K562 (cell line): ENCODE measurements around the gene CDH6. TPM values are rescaled to one million over a fixed set of nuclear protein-coding genes. Genes with fewer than 3 reads are reported as not detected.

ENCODE experiments used
- ATAC-seq: fragments of 200-7000 bp; cut with Tn5 transposase; 3 replicates; pipeline ENCODE4 v1.9.1; 2020; ENCODE audit warnings: moderate library complexity
- BruUV-seq: library from RNA; stranded (reverse); fragments of 400-500 nt; replicated peaks from 2 replicates; lab custom pipeline; 2021; lab: Mats Ljungman, UMichigan
- CTCF ChIA-PET: fragments of 300-600 bp; formaldehyde crosslinking; extraction: SDS; loops from one replicate; lab custom pipeline; 2021; ENCODE audit warnings: low intra/inter-chr PET ratio; lab: Yijun Ruan, JAX
- POLR2A ChIA-PET: fragments of 300-600, 350-650 bp; sonication (Branson Sonifier 250); formaldehyde crosslinking; extraction: SDS; loops from one replicate; lab custom pipeline; 2021; ENCODE audit warnings: antibody characterized with exemption, inconsistent platforms; lab: Yijun Ruan, JAX
- DNase-seq, 4 experiments: peaks; one replicate each; pipeline versions ENCODE4 v3.0.0 to v3.0.0-alpha.2; 2011 to 2018; ENCODE audit warnings: low spot score in 3 of 4, mixed read lengths in 3 of 4; ENCODE audit errors: extremely low read depth in 1 of 4
- FAIRE-seq: peaks from 2 replicates; lab custom pipeline; 2011; peaks lifted over from hg19 to GRCh38; lab: Jason Lieb, UNC
- H2AFZ ChIP-seq: 2 replicates; pipeline ENCODE4 v1.6.0; 2011; ENCODE audit warnings: low read depth, low read length, control low read depth, inconsistent platforms
- H3K27ac ChIP-seq: fragments of 200-600 bp; 3 replicates; pipeline ENCODE4 v1.8.0; 2011; ENCODE audit warnings: low read depth, mild to moderate bottlenecking, control low read depth, inconsistent platforms, low read length, moderate library complexity, mixed read lengths; ENCODE audit errors: extremely low read depth
- H3K27me3 ChIP-seq, 2 experiments: fragments of 300-600 bp in 1 of 2; 2 replicates in 1 of 2; 3 replicates in 1 of 2; pipeline versions ENCODE4 v1.6.0 to v1.8.0; 2011; ENCODE audit warnings: inconsistent platforms in 2 of 2, low read length in 2 of 2, mild to moderate bottlenecking in 1 of 2, mixed read lengths in 1 of 2, moderate library complexity in 1 of 2; ENCODE audit not compliant: control insufficient read depth in 2 of 2, insufficient read depth in 2 of 2
- H3K36me3 ChIP-seq: fragments of 300-600 bp; 3 replicates; pipeline ENCODE4 v1.8.0; 2011; ENCODE audit warnings: mild to moderate bottlenecking, low read length, inconsistent platforms; ENCODE audit not compliant: control insufficient read depth, insufficient read depth
- H3K4me1 ChIP-seq, 2 experiments: fragments of 200-600 bp in 1 of 2; replicated peaks in 1 of 2; 2 replicates in 1 of 2; 3 replicates in 1 of 2; pipeline versions ENCODE4 v1.5.1 to v1.8.0; 2011; ENCODE audit warnings: inconsistent platforms in 2 of 2, low read length in 2 of 2, mild to moderate bottlenecking in 1 of 2, mixed read lengths in 1 of 2, moderate library complexity in 1 of 2; ENCODE audit not compliant: control insufficient read depth in 2 of 2, insufficient read depth in 2 of 2
- H3K4me2 ChIP-seq: 2 replicates; pipeline ENCODE4 v1.6.1; 2011; ENCODE audit warnings: low read length, control low read depth, inconsistent platforms, mixed read lengths; ENCODE audit not compliant: insufficient read depth
- H3K4me3 ChIP-seq: fragments of 200-600 bp; sonication (generic), shearing (Covaris generic); 2 replicates; pipeline ENCODE4 v1.5.1; 2016; ENCODE audit warnings: control low read depth, inconsistent platforms
- H3K79me2 ChIP-seq: fragments of 200-600 bp; 3 replicates; pipeline ENCODE4 v1.8.0; 2011; ENCODE audit warnings: low read length, inconsistent platforms; ENCODE audit not compliant: control insufficient read depth, insufficient read depth
- H3K9ac ChIP-seq, 2 experiments: 2 replicates each; pipeline versions ENCODE4 v1.6.0 to v1.6.1; 2011; ENCODE audit warnings: low read depth in 2 of 2, low read length in 2 of 2, control low read depth in 1 of 2, inconsistent platforms in 1 of 2, mild to moderate bottlenecking in 1 of 2, mixed read lengths in 1 of 2; ENCODE audit not compliant: insufficient read depth in 1 of 2
- H3K9me1 ChIP-seq: one replicate; pipeline ENCODE4 v1.6.0; 2011; ENCODE audit warnings: inconsistent platforms, mild to moderate bottlenecking, low read length, moderate library complexity; ENCODE audit not compliant: control insufficient read depth, insufficient read depth
- H3K9me3 ChIP-seq: replicated peaks from 2 replicates; pipeline ENCODE4 v1.5.1; 2011; ENCODE audit warnings: low read depth, low read length, inconsistent platforms; ENCODE audit not compliant: control insufficient read depth, insufficient read depth
- H4K20me1 ChIP-seq: replicated peaks from 2 replicates; pipeline ENCODE4 v1.6.1; 2011; ENCODE audit warnings: low read length, inconsistent platforms, mixed read lengths; ENCODE audit not compliant: control insufficient read depth, insufficient read depth
- AFF1 ChIP-seq, 2 experiments: fragments of 450-650 bp; IDR thresholded peaks; 2 replicates each; pipeline ENCODE4 v1.6.1; 2018; ENCODE audit warnings: mild to moderate bottlenecking in 2 of 2, low read depth in 1 of 2; ENCODE audit not compliant: partially characterized antibody in 2 of 2
- C11orf30 ChIP-seq: fragments of 450-650 bp; IDR thresholded peaks from 2 replicates; pipeline ENCODE4 v1.6.1; 2016; ENCODE audit warnings: low read depth, mild to moderate bottlenecking
- CBX2 ChIP-seq: fragments of 200-600 bp; sonication (generic); IDR thresholded peaks from one replicate; pipeline ENCODE4 v1.6.1; 2012; ENCODE audit warnings: mild to moderate bottlenecking, low read length, inconsistent platforms; ENCODE audit not compliant: insufficient read depth, poor library complexity, severe bottlenecking
- CEBPB ChIP-seq: fragments of 450-650 bp; IDR thresholded peaks from 2 replicates; pipeline ENCODE4 v1.6.1; 2016; ENCODE audit warnings: missing genetic modification characterization, missing compliant biosample characterization
- EHMT2 ChIP-seq: fragments of 450-650 bp; IDR thresholded peaks from 2 replicates; pipeline ENCODE4 v1.6.1; 2018; ENCODE audit warnings: antibody characterized with exemption
- HCFC1 ChIP-seq: IDR thresholded peaks from 2 replicates; pipeline ENCODE4 v1.6.1; 2012; ENCODE audit warnings: low read depth, low read length, improper control_type of control experiment
- HMG20B ChIP-seq: fragments of 250-450 bp; sonication (Bioruptor Pico); IDR thresholded peaks from 2 replicates; pipeline ENCODE4 v1.5.0; 2021; ENCODE audit warnings: mild to moderate bottlenecking
- HNRNPUL1 ChIP-seq: fragments of 200-400 bp; formaldehyde crosslinking; IDR thresholded peaks from 2 replicates; pipeline ENCODE4 v1.6.1; 2017; ENCODE audit warnings: low read length
- KDM2B ChIP-seq: fragments of 250-450 bp; sonication (Bioruptor Pico); IDR thresholded peaks from 2 replicates; pipeline ENCODE4 v1.8.0; 2021; ENCODE audit warnings: mild to moderate bottlenecking, moderate library complexity
- MAFG ChIP-seq: fragments of 450-650 bp; conservative IDR thresholded peaks from 2 replicates; pipeline ENCODE4 v1.6.1; 2016; ENCODE audit warnings: missing genetic modification characterization, missing compliant biosample characterization
- MAFK ChIP-seq: IDR thresholded peaks from 2 replicates; pipeline ENCODE4 v1.6.1; 2011; ENCODE audit warnings: low read length, improper control_type of control experiment
- NBN ChIP-seq: fragments of 450-650 bp; IDR thresholded peaks from 2 replicates; pipeline ENCODE4 v1.6.1; 2016; ENCODE audit warnings: low read depth, mild to moderate bottlenecking
- PPARD ChIP-seq: fragments of 250-450 bp; sonication (Bioruptor Pico); IDR thresholded peaks from 2 replicates; pipeline ENCODE4 v1.8.0; 2022; ENCODE audit warnings: inconsistent platforms, mild to moderate bottlenecking, moderate library complexity
- RBM14 ChIP-seq: fragments of 200-400 bp; formaldehyde crosslinking; IDR thresholded peaks from 2 replicates; pipeline ENCODE4 v1.6.1; 2018; ENCODE audit warnings: low read depth, mild to moderate bottlenecking, low read length, moderate library complexity, borderline replicate concordance; ENCODE audit not compliant: insufficient read depth
- SFPQ ChIP-seq: fragments of 200-400 bp; formaldehyde crosslinking; IDR thresholded peaks from 2 replicates; pipeline ENCODE4 v1.6.1; 2017; ENCODE audit warnings: mild to moderate bottlenecking, low read depth, low read length, moderate library complexity
- TAF15 ChIP-seq: fragments of 200-400 bp; formaldehyde crosslinking; IDR thresholded peaks from 2 replicates; pipeline ENCODE4 v1.6.1; 2017; ENCODE audit warnings: mild to moderate bottlenecking, low read depth, low read length, moderate library complexity
- ZNF175 ChIP-seq: fragments of 200-800 bp; sonication (Bioruptor generic); IDR thresholded peaks from 2 replicates; pipeline ENCODE4 v1.6.1; 2016; ENCODE audit warnings: low read depth, mild to moderate bottlenecking, missing genetic modification characterization, missing compliant biosample characterization
- ZNF316 ChIP-seq: fragments of 450-650 bp; IDR thresholded peaks from 2 replicates; pipeline ENCODE4 v1.6.1; 2016
- ZNF830 ChIP-seq: fragments of 250-450 bp; sonication (Bioruptor Pico); IDR thresholded peaks from 2 replicates; pipeline ENCODE4 v1.5.0; 2021; ENCODE audit warnings: mild to moderate bottlenecking
- WGBS: fragments of 100-300 bp; shearing (Covaris generic); methylation state at CpG from one replicate; pipeline ENCODE4 v1.1.6; 2016; ENCODE audit warnings: low coverage, mixed read lengths; ENCODE audit not compliant: insufficient coverage; ENCODE audit errors: missing lambda C conversion rate; 5-methylcytosine and 5-hydroxymethylcytosine counted together
- in situ Hi-C: fragments of 300-500 bp; cut with MboI; formaldehyde crosslinking; loops from 4 replicates; pipeline ENCODE4 v1.15.0; 2018; ENCODE audit warnings: inconsistent platforms, mixed read lengths
- intact Hi-C: fragments of 100-400 bp; cut with micrococcal nuclease; formaldehyde crosslinking; loops from 2 replicates; pipeline ENCODE4 v1.14.2; 2022
- polyA plus RNA-seq, 8 experiments: library from polyadenylated mRNA; depleted of rRNA in 4 of 8; stranded (reverse) in 5 of 8; unstranded in 3 of 8; fragments of >200 nt; fragmentation: Nextera tagmentation in 2 of 8; fragmentation: Illumina TruSeq in 1 of 8; extraction: Ambion mirVana in 2 of 8; extraction: Trizol in 1 of 8; gene quantifications; 2 replicates each; pipeline versions ENCODE4 v1.2.1 to v1.2.3, GENCODE V29; 2011 to 2014; ENCODE audit warnings: inconsistent platforms in 1 of 8, missing spikeins in 1 of 8
- total RNA-seq, 7 experiments: library from RNA; depleted of rRNA in 6 of 7; stranded (reverse); fragments of >200 nt in 6 of 7; fragmentation: Illumina TruSeq in 2 of 7; extraction: Trizol in 2 of 7; gene quantifications; 2 replicates each; pipeline versions ENCODE4 v1.2.1 to v1.2.3, GENCODE V29; 2011 to 2021; ENCODE audit warnings: low replicate concordance in 1 of 7

Gene CDH6
- total and polyA plus RNA-seq, 9 of the 15 experiments (the other 6 are each of a cell fraction or from before 2014, with no cell fraction given) = not detected

- TF ChIP-seq ZNF175 (CRISPR knock-in tag) = no peak
- no peak for TF ChIP-seq EHMT2
- peak; percentile 28; the same call in 1 of the 2 replicates for TF ChIP-seq MAFG (tag)
- 0 out of 2 replicates have a peak, but pooled peaks have one; percentile 34 for TF ChIP-seq C11orf30
- no peak for TF ChIP-seq HCFC1
- TF ChIP-seq MAFK = no peak
- TF ChIP-seq PPARD (CRISPR knock-in tag) = no peak
- TF ChIP-seq HMG20B (CRISPR knock-in tag) = no peak
- TF ChIP-seq CEBPB = no peak
- TF ChIP-seq HNRNPUL1 = no peak
- TF ChIP-seq NBN = no peak
- TF ChIP-seq RBM14 = no peak
- no peak for TF ChIP-seq CBX2
These were observed 21.8 kb downstream of the CDH6 start (continued) for GRCh38 chr5:31215236-31215635.

GRCh38 chr5:31217446-31217845, 24.0 kb downstream of the CDH6 start:
- H3K79me2 ChIP-seq = no peaks in the 10 kb centered on the region
- no peaks in the 10 kb centered on the region for H3K27me3 ChIP-seq
- H3K9me1 ChIP-seq = no peaks in the 10 kb centered on the region
- H3K36me3 ChIP-seq = no peaks in the 10 kb centered on the region
- CTCF ChIA-PET = no interaction called here
- H3K27ac ChIP-seq = no peak overlapping the region
- no peak overlapping the region for H3K4me2 ChIP-seq
- H2AFZ ChIP-seq = no peak overlapping the region
- no peak for DNase-seq
- WGBS = 0% methylated on average over 2 of the region's 2 CpGs
- ATAC-seq = no peak
- no peak overlapping the region for H3K4me3 ChIP-seq
- intact Hi-C loops (no loop called here), in situ Hi-C loops (no loop called here)
- H4K20me1 ChIP-seq = no peaks in the 10 kb centered on the region
- no peaks in the 10 kb centered on the region for H3K9me3 ChIP-seq
- no peaks in the 10 kb centered on the region for H3K4me1 ChIP-seq
- H3K9ac ChIP-seq = no peak overlapping the region
- BruUV-seq = no TSS peak
- FAIRE-seq = no peak
- POLR2A ChIA-PET = no interaction called here
- TF ChIP-seq ZNF316 (no peak), KDM2B (CRISPR knock-in tag) (no peak), SFPQ (no peak), ZNF830 (CRISPR knock-in tag) (no peak), AFF1 (IDR thresholded peaks at IDR 0.05; ENCODE audit: low read depth in 1 of 2, partially characterized antibody in 2 of 2) (no peak), TAF15 (no peak)
